GM18861 (cell line): Measurements from ENCODE around the gene DGLUCY.
A peak's percentile ranks its signal among the peaks of the same experiment; 100 is the strongest.
"Not testable (repeated sequence)": the region's sequence is repeated elsewhere in the genome, so short reads cannot be mapped to it uniquely, and the experiment has no call there.

ENCODE experiments used
- ATAC-seq: cut with Tn5 transposase; IDR thresholded peaks from one replicate; pipeline ENCODE4 v1.9.1; 2021; ENCODE audit not compliant: unreplicated experiment

DGLUCY gene

DNA sequence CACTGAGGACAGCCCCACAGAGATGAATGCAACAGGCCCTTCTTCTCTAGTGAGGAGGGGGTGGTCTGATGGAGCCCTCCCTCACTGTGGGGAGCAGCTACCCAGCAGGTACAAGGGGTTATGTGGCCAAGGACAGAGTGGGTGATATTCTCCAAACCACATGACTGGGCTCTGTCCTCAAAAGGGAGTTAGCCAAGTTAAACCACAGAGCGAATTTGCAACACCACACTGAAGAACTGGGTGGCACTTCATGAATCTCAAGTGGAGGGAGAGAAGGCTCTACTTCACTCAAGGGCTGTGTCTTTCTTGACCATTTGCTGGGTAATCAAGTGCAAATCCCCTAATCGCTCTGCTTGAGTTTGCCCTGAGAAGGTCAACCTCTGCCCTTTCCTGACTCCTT is 118.2 kb downstream of the DGLUCY start:
- no peak for ATAC-seq

- ATAC-seq = no peak
Measured at GRCh38 chr14:91232603-91233002, 118.7 kb downstream of the DGLUCY start.

GRCh38 chr14:91233936-91234790 is 120.3 kb downstream of the DGLUCY start:
- no peak for ATAC-seq

- no peak for ATAC-seq
Measured at GRCh38 chr14:91234791-91235114, 120.9 kb downstream of the DGLUCY start.

GRCh38 chr14:91235841-91236240 is 122.0 kb downstream of the DGLUCY start:
- no peak for ATAC-seq

DNA sequence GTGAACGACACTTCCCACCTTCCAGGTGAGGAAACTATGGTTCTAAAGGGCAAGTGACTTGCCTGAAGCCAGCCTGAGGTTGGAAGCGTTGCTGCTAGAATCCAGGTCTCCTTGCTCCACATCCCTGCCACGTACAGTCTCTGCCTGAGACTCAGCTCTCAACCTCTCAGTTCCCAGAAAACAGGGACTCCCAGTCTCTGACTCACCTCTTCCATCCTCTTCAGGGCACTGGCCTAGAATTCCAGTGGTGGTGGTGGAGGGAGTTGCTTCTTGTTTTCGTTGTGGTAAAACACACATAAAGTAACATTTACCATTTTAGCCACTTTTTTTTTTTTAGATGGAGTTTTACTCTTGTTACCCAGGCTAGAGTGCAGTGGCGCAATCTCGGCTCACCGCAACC is 123.3 kb downstream of the DGLUCY start:
- no peak for ATAC-seq

DNA sequence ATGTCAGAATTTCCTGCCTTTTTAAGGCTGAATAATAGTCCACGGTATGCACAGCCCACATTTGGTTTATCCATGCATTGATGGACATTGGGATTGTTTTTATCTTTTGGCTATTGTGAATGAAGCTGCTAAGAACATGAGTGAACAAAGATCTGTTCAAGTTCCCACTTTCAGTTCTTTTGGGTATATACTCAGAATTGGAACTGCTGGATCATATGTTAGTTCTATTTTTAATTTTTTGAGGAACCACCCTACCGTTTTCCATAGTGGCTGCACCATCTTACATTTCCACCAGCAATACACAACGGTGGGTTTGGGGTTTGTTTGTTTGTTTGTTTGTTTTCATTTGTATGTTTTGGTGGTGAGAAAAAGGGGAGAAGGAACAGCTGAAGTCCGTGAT is 124.2 kb downstream of the DGLUCY start:
- ATAC-seq = no peak

- no peak for ATAC-seq
Measured at GRCh38 chr14:91238661-91239060, 124.8 kb downstream of the DGLUCY start.

DNA sequence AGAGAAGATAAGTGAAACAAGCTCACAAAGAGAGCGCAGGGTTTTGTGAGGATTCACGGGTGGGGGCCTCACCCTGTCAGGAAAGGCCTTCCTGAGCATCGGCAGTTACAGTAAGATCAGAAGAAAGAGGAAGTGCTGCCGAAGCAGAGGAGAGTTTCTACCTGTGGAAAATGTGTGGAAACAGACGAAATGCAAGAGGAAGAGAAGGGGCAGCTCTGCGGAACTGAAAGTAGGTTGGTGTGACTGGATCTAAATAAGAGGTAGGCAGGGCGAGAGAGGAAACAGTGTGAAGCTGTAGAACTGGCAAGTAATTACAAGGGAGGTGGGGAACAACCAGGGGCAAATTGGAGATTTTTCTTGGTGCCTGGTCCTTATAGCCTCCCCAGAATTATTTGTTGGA is 128.0 kb downstream of the DGLUCY start:
- ATAC-seq = no peak

- ATAC-seq = no peak
Measured at GRCh38 chr14:91242635-91243034, 128.8 kb downstream of the DGLUCY start.

GRCh38 chr14:91243074-91243471 is 129.2 kb downstream of the DGLUCY start:
- ATAC-seq = no peak

GRCh38 chr14:91244501-91244901 is 130.6 kb downstream of the DGLUCY start, which contains the start of gene GPR68:
TSS of gene GPR68 (minus strand) at chr14:91244704. CDS start at chr14:91235050, 9,654 bp downstream.
- no peak for ATAC-seq

GRCh38 chr14:91245029-91245428 is 131.2 kb downstream of the DGLUCY start:
- ATAC-seq = no peak

- not testable (repeated sequence) for ATAC-seq
Measured at GRCh38 chr14:91245616-91246015, 131.7 kb downstream of the DGLUCY start.

GRCh38 chr14:91246051-91246852 is 132.4 kb downstream of the DGLUCY start:
- no peak for ATAC-seq

DNA sequence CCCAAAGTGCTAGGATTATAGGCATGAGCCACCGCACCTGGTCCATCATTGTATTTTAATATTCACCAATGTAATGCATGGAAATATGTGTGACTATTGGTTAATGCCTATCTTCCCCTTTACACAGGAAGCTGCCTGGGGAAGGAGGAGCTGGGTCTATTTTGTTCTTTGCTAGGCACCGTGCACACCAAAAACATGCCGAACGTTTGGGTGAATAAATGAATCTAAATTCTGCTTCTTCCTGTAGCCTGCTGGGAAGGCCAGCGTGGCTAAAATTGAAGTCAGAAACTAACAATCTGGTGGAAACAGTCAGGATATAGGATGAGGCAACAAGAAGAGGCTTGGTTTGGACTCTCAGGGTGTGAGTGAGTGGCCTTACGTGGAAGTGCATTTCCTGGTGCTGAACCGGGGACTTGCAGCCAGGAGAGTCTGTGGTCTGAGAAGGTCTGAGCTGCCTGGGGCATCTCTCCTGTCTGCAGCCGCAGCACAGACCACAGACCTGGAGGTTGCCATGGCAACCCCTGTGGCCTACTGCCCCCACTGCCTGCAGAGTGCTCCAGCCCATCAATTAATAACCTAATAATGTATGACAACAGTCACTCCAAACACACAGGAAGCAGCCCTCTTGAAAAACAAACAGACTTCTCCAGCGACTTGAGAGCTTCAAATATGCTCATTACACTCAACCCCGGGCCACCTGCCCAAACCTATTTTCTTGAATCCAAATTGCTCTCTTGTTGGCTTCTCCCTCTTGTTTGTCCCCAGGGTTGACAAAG is 136.2 kb downstream of the DGLUCY start:
- ATAC-seq = peak; percentile 92

- ATAC-seq = no peak
Measured at GRCh38 chr14:91250912-91251311, 137.0 kb downstream of the DGLUCY start.

GRCh38 chr14:91252871-91253794 is 139.3 kb downstream of the DGLUCY start:
- ATAC-seq = no peak

DNA sequence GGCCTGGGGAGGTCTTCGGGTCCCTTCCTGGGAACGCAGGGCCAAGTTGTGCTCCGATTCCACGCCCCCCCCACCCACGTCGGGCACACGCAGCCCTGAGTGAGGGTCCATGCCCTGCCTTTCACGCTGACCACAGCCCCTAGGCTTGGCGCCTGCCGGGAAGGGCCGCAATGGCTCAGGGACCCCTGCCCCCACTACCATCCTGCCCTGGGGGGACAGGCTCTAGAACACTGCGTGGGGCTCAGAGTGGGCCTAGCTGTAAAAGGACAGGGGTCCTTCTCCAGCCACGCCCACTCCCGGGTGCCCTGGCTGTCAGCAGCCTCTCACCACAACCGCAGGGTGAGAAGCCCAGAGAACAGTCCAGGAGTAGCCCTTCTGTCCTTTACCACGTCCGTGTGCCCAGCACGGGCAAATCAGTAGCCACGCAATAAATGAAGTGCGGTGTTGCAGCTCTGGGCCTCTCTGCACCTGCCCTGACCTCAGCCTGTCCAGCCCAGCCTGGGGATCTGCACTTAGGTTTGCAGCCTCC is 140.0 kb downstream of the DGLUCY start:
- ATAC-seq = no peak

DNA sequence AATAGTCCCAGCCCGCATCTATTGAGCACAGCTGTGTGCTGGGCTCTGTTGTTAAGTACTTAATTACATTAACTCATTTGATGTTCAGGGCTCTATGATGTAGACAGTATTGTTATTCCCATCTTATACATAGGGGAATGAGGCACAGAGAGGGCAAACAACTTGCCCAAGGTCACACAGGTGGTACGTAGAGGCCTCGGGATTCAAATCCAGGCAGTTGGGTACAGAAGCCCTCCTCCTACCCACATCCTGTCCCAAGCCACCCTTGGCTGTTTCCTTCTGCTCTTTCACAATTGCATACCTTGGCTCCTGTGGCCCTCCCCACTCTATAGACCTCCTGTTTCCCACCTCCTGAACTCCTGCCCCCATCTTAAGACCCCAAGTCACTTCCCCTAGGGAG is 140.6 kb downstream of the DGLUCY start:
- no peak for ATAC-seq
